Karpas-422 (cell line): Measurements from ENCODE around the gene MAP1LC3A. TPM values are rescaled to one million over a fixed set of nuclear protein-coding genes. Genes with fewer than 3 reads are reported as not detected.

ENCODE experiments used
- DNase-seq: peaks from one replicate; pipeline ENCODE4 v3.0.0-alpha.2; 2015
- H2AFZ ChIP-seq: fragments of 200-600 bp; sonication (generic); 2 replicates; pipeline ENCODE4 v1.6.1; 2014; ENCODE audit warnings: antibody characterized with exemption, low read length, mixed read lengths
- H3K27ac ChIP-seq: fragments of 200-600 bp; sonication (generic); 2 replicates; pipeline ENCODE4 v1.5.1; 2014; ENCODE audit warnings: mild to moderate bottlenecking, low read length, moderate library complexity
- H3K27me3 ChIP-seq: fragments of 200-600 bp; sonication (generic); 2 replicates; pipeline ENCODE4 v1.6.1; 2014; ENCODE audit warnings: low read length, mixed read lengths
- H3K36me3 ChIP-seq: fragments of 200-600 bp; sonication (generic); 2 replicates; pipeline ENCODE4 v1.6.1; 2014; ENCODE audit warnings: low read length, mixed read lengths; ENCODE audit not compliant: insufficient read depth
- H3K4me1 ChIP-seq: fragments of 200-600 bp; sonication (generic); 2 replicates; pipeline ENCODE4 v1.6.1; 2014; ENCODE audit warnings: mild to moderate bottlenecking, low read length, mixed read lengths
- H3K4me2 ChIP-seq: fragments of 200-600 bp; sonication (generic); 2 replicates; pipeline ENCODE4 v1.6.1; 2014; ENCODE audit warnings: low read length, low read depth, mild to moderate bottlenecking; ENCODE audit not compliant: poor library complexity, severe bottlenecking
- H3K4me3 ChIP-seq: fragments of 200-600 bp; sonication (generic); 2 replicates; pipeline ENCODE4 v1.5.1; 2014; ENCODE audit warnings: mild to moderate bottlenecking, antibody characterized with exemption, low read length, mixed read lengths
- H3K79me2 ChIP-seq: fragments of 200-600 bp; sonication (generic); 2 replicates; pipeline ENCODE4 v1.6.1; 2014; ENCODE audit warnings: mild to moderate bottlenecking, low read length, mixed read lengths
- H3K9ac ChIP-seq: fragments of 200-600 bp; sonication (generic); 2 replicates; pipeline ENCODE4 v1.6.0; 2014; ENCODE audit warnings: low read length
- H3K9me2 ChIP-seq: fragments of 200-600 bp; sonication (generic), shearing (Covaris generic); replicated peaks from 2 replicates; pipeline ENCODE4 v1.6.0; 2014; ENCODE audit warnings: mild to moderate bottlenecking, low read length, moderate library complexity; ENCODE audit not compliant: insufficient read depth
- H3K9me3 ChIP-seq: fragments of 300-700, 200-600 bp; sonication (generic); 2 replicates; pipeline ENCODE4 v1.6.1; 2014; ENCODE audit warnings: low read length, mixed read lengths
- H4K20me1 ChIP-seq: fragments of 200-600 bp; sonication (generic); 2 replicates; pipeline ENCODE4 v1.6.1; 2014; ENCODE audit warnings: mild to moderate bottlenecking, antibody characterized with exemption, low read length, low read depth; ENCODE audit not compliant: insufficient read depth
- total RNA-seq: library from RNA; depleted of rRNA; stranded (reverse); fragments of >200 nt; shearing (Covaris generic); gene quantifications from 2 replicates; pipeline ENCODE4 v1.2.3, GENCODE V29; 2014; ENCODE audit warnings: low replicate concordance

Gene MAP1LC3A
- total RNA-seq, 1 experiment from 2014 or later, result 13.8 TPM

- DNase-seq, result no peak
- Histone ChIP-seq H3K9me3 (no peaks in the 10 kb centered on the region), H3K79me2 (no peaks in the 10 kb centered on the region), H3K4me2 (no peak overlapping the region), H4K20me1 (no peaks in the 10 kb centered on the region), H3K27ac (no peak overlapping the region), H3K36me3 (no peaks in the 10 kb centered on the region), H3K27me3 (no peaks in the 10 kb centered on the region), H3K9me2 (no peaks in the 10 kb centered on the region), H3K4me1 (peaks cover 8% of the 10 kb centered on the region), H3K4me3 (no peak overlapping the region), H3K9ac (no peak overlapping the region), H2AFZ (no peak overlapping the region)
Measured at GRCh38 chr20:34585019-34585418, 26.5 kb downstream of the MAP1LC3A start.

- Histone ChIP-seq H3K27me3 (no peaks in the 10 kb centered on the region), H3K9ac (no peak overlapping the region), H3K9me3 (no peaks in the 10 kb centered on the region), H3K9me2 (no peaks in the 10 kb centered on the region), H3K4me2 (no peak overlapping the region), H3K4me1 (no peaks in the 10 kb centered on the region), H3K79me2 (no peaks in the 10 kb centered on the region), H3K36me3 (no peaks in the 10 kb centered on the region), H4K20me1 (no peaks in the 10 kb centered on the region), H3K4me3 (no peak overlapping the region), H2AFZ (no peak overlapping the region), H3K27ac (no peak overlapping the region)
- DNase-seq, result no peak
Measured at GRCh38 chr20:34586488-34587163, 28.1 kb downstream of the MAP1LC3A start.

GRCh38 chr20:34595377-34596184 lies 37.1 kb downstream of the MAP1LC3A start:
- Histone ChIP-seq H3K27ac (no peak overlapping the region), H3K9me3 (no peaks in the 10 kb centered on the region), H2AFZ (no peak overlapping the region), H3K79me2 (no peaks in the 10 kb centered on the region), H3K27me3 (no peaks in the 10 kb centered on the region), H3K4me3 (no peak overlapping the region), H3K9ac (no peak overlapping the region), H3K4me2 (no peak overlapping the region), H3K9me2 (no peaks in the 10 kb centered on the region), H3K36me3 (no peaks in the 10 kb centered on the region), H4K20me1 (no peaks in the 10 kb centered on the region), H3K4me1 (no peaks in the 10 kb centered on the region)
- DNase-seq, result no peak

GRCh38 chr20:34600892-34601653 lies 42.6 kb downstream of the MAP1LC3A start:
- H3K9me3 ChIP-seq, result no peaks in the 10 kb centered on the region
- H3K4me1 ChIP-seq, result no peaks in the 10 kb centered on the region
- H3K36me3 ChIP-seq, result no peaks in the 10 kb centered on the region
- no peaks in the 10 kb centered on the region for H3K79me2 ChIP-seq
- no peak for DNase-seq
- no peaks in the 10 kb centered on the region for H3K27me3 ChIP-seq
- H3K4me3 ChIP-seq, result no peak overlapping the region
- H3K4me2 ChIP-seq, result no peak overlapping the region
- no peak overlapping the region for H2AFZ ChIP-seq
- H3K27ac ChIP-seq, result no peak overlapping the region
- H3K9me2 ChIP-seq, result no peaks in the 10 kb centered on the region
- H3K9ac ChIP-seq, result no peak overlapping the region
- H4K20me1 ChIP-seq, result no peaks in the 10 kb centered on the region

GRCh38 chr20:34604980-34605788 lies 46.7 kb downstream of the MAP1LC3A start:
- H3K9ac ChIP-seq, result no peak overlapping the region
- H3K4me2 ChIP-seq, result no peak overlapping the region
- no peaks in the 10 kb centered on the region for H3K79me2 ChIP-seq
- no peak overlapping the region for H2AFZ ChIP-seq
- H3K27me3 ChIP-seq, result no peaks in the 10 kb centered on the region
- H3K4me3 ChIP-seq, result no peak overlapping the region
- H3K36me3 ChIP-seq, result no peaks in the 10 kb centered on the region
- H3K9me3 ChIP-seq, result no peaks in the 10 kb centered on the region
- no peak overlapping the region for H3K27ac ChIP-seq
- no peaks in the 10 kb centered on the region for H3K9me2 ChIP-seq
- no peaks in the 10 kb centered on the region for H4K20me1 ChIP-seq
- DNase-seq, result no peak
- H3K4me1 ChIP-seq, result peaks cover 8% of the 10 kb centered on the region

GRCh38 chr20:34607066-34607465 lies 48.5 kb downstream of the MAP1LC3A start:
- Histone ChIP-seq H3K4me3 (no peak overlapping the region), H3K36me3 (no peaks in the 10 kb centered on the region), H3K4me2 (no peak overlapping the region), H3K9me3 (no peaks in the 10 kb centered on the region), H3K4me1 (peaks cover 10% of the 10 kb centered on the region), H3K9me2 (no peaks in the 10 kb centered on the region), H2AFZ (no peak overlapping the region), H3K79me2 (no peaks in the 10 kb centered on the region), H3K27ac (no peak overlapping the region), H3K27me3 (no peaks in the 10 kb centered on the region), H3K9ac (no peak overlapping the region), H4K20me1 (no peaks in the 10 kb centered on the region)
- DNase-seq, result no peak
